ENCODE results near the gene POLRMT. TPM values are rescaled to one million over a fixed set of nuclear protein-coding genes. Genes with fewer than 3 reads are reported as not detected.

Gene POLRMT
- total RNA-seq, 4 donors from 2014 or later, result 33.8 to 119 (median 70.5) TPM

- Histone ChIP-seq H3K36me3 (peaks cover 0 to 47% (median 0%) of the 10 kb centered on the region in 3 donors), H3K27ac (no peak overlapping the region), H3K27me3 (no peaks in the 10 kb centered on the region), H3K4me1 (peaks cover 0 to 19% (median 5%) of the 10 kb centered on the region in 4 donors), H3K4me3 (no peak overlapping the region), H3K9me3 (no peaks in the 10 kb centered on the region)
- no peak for TF ChIP-seq POLR2A (IDR thresholded peaks at IDR 0.05)
- TF ChIP-seq, protein P1, sequence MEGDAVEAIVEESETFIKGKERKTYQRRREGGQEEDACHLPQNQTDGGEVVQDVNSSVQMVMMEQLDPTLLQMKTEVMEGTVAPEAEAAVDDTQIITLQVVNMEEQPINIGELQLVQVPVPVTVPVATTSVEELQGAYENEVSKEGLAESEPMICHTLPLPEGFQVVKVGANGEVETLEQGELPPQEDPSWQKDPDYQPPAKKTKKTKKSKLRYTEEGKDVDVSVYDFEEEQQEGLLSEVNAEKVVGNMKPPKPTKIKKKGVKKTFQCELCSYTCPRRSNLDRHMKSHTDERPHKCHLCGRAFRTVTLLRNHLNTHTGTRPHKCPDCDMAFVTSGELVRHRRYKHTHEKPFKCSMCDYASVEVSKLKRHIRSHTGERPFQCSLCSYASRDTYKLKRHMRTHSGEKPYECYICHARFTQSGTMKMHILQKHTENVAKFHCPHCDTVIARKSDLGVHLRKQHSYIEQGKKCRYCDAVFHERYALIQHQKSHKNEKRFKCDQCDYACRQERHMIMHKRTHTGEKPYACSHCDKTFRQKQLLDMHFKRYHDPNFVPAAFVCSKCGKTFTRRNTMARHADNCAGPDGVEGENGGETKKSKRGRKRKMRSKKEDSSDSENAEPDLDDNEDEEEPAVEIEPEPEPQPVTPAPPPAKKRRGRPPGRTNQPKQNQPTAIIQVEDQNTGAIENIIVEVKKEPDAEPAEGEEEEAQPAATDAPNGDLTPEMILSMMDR (IDR thresholded peaks at IDR 0.05), result no peak
- DNase-seq, result no peak
Measured at GRCh38 chr19:580274-580835, 53.0 kb downstream of the POLRMT start.

DNA sequence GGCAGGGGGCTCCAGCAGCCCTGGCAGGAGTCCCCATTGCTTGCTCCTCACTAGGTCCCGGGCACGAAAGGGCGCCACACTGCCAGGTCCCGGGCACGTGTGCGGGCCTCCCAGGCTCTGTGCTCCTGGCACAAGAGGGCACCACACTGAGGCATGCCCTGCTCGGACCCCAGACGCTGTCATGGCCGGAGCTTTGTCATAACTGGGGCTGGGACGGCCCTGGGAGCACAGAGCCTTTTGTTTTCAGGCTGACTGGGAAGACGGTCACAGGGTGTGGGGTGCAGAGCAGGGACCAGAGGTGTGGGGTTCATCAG, 53.5 kb downstream of the POLRMT start:
- Histone ChIP-seq H3K27ac (no peak overlapping the region), H3K4me1 (peaks cover 3 to 24% (median 10%) of the 10 kb centered on the region in 4 donors), H3K9me3 (no peaks in the 10 kb centered on the region), H3K27me3 (no peaks in the 10 kb centered on the region), H3K36me3 (peaks cover 0 to 47% (median 0%) of the 10 kb centered on the region in 3 donors), H3K4me3 (no peak overlapping the region)
- TF ChIP-seq, protein P1 (IDR thresholded peaks at IDR 0.05), result no peak
- TF ChIP-seq POLR2A (IDR thresholded peaks at IDR 0.05), result no peak
- no peak for DNase-seq

DNA sequence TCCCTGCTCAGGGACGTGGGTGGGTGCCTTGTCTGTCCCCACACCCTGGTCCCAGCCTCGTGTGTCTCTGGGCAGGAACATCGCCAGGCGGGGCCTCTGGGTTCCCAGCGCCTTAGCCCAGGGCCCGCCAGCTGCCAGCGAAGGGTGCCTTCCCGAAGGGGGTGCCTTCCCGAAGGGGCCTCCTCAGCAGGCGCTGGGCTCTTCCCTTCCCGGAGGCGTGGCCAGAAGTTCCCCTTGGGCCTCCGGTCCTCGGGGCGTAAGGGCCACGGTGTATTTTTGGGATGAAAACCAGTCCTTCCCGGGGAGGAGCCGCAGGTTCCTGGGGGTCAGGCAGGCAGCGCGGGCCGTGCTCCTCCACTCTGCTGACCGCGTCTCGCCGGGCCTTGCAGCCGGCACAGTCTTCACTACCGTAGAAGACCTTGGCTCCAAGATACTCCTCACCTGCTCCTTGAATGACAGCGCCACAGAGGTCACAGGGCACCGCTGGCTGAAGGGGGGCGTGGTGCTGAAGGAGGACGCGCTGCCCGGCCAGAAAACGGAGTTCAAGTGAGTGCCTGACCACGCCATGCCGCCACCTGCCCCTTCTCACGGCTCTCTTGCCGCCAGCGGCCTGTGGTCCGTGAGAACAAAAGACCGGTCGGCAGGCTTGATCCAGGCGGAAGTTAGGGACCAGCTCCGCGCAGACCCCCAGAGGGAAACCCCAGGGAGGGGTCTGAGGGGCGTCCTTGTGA, 54.1 kb downstream of the POLRMT start:
- no peak for DNase-seq
- TF ChIP-seq POLR2A (IDR thresholded peaks at IDR 0.05), result no peak
- TF ChIP-seq, protein P1 (IDR thresholded peaks at IDR 0.05), result no peak
- Histone ChIP-seq H3K27ac (no peak overlapping the region), H3K36me3 (peaks cover 0 to 47% (median 0%) of the 10 kb centered on the region in 3 donors), H3K9me3 (no peaks in the 10 kb centered on the region), H3K27me3 (no peaks in the 10 kb centered on the region), H3K4me3 (no peak overlapping the region), H3K4me1 (peaks cover 3 to 28% (median 15%) of the 10 kb centered on the region in 4 donors)

GRCh38 chr19:577439-578392, 55.6 kb downstream of the POLRMT start:
- TF ChIP-seq, protein P1 (IDR thresholded peaks at IDR 0.05), result no peak
- no peak for TF ChIP-seq POLR2A (IDR thresholded peaks at IDR 0.05)
- H3K4me3 ChIP-seq, result no peak overlapping the region
- H3K27me3 ChIP-seq, result no peaks in the 10 kb centered on the region
- peaks cover 3 to 32% (median 19%) of the 10 kb centered on the region in 4 donors for H3K4me1 ChIP-seq
- DNase-seq, result no peak
- no peak overlapping the region for H3K27ac ChIP-seq
- H3K36me3 ChIP-seq, result peaks cover 0 to 39% (median 0%) of the 10 kb centered on the region in 3 donors
- H3K9me3 ChIP-seq, result no peaks in the 10 kb centered on the region

GRCh38 chr19:576768-577438, 56.4 kb downstream of the POLRMT start:
- TF ChIP-seq, protein P1 (IDR thresholded peaks at IDR 0.05), result no peak
- TF ChIP-seq POLR2A (IDR thresholded peaks at IDR 0.05), result no peak
- no peak for DNase-seq
- Histone ChIP-seq H3K4me3 (no peak overlapping the region), H3K27me3 (no peaks in the 10 kb centered on the region), H3K36me3 (peaks cover 0 to 31% (median 0%) of the 10 kb centered on the region in 3 donors), H3K27ac (no peak overlapping the region), H3K9me3 (no peaks in the 10 kb centered on the region), H3K4me1 (peaks cover 3 to 32% (median 19%) of the 10 kb centered on the region in 4 donors)

Measured in Peyer's patch (tissue), 4 donors.